A549 (cell line): Measurements from ENCODE around the gene FAM118A. TPM values are rescaled to one million over a fixed set of nuclear protein-coding genes. Genes with fewer than 3 reads are reported as not detected.
A peak's percentile ranks its signal among the peaks of the same experiment; 100 is the strongest.
"Not testable (repeated sequence)": the region's sequence is repeated elsewhere in the genome, so short reads cannot be mapped to it uniquely, and the experiment has no call there.

ENCODE experiments used
- ATAC-seq, 2 experiments: fragments of 200-7000 bp in 1 of 2; fragments of >200 bp in 1 of 2; cut with Nextera tagmentation in 1 of 2; cut with Tn5 transposase in 1 of 2; 3 replicates each; pipeline versions ENCODE4 v1.8.0 to v1.9.1; 2018 to 2020; ENCODE audit warnings: mild to moderate bottlenecking in 1 of 2, moderate library complexity in 1 of 2
- CTCF ChIA-PET: fragments of 300-600 bp; sonication (Branson Sonifier 250); formaldehyde crosslinking; extraction: SDS; loops from one replicate; lab custom pipeline; 2021; ENCODE audit warnings: antibody characterized with exemption, inconsistent platforms; lab: Yijun Ruan, JAX
- POLR2A ChIA-PET: fragments of 350-600 bp; formaldehyde crosslinking; extraction: SDS; loops from one replicate; lab custom pipeline; 2021; ENCODE audit warnings: antibody characterized with exemption, inconsistent platforms; lab: Yijun Ruan, JAX
- DNase-seq, 2 experiments: peaks; one replicate each; pipeline versions ENCODE4 v3.0.0 to v3.0.0-alpha.2; 2011 to 2016; ENCODE audit warnings: low read depth in 1 of 2, low spot score in 1 of 2
- FAIRE-seq: peaks from 2 replicates; lab custom pipeline; 2011; peaks lifted over from hg19 to GRCh38; lab: Jason Lieb, UNC
- H3K27ac ChIP-seq, 2 experiments: fragments of >200 bp; sonication (Bioruptor Twin); formaldehyde crosslinking; 3 replicates each; pipeline ENCODE4 v1.5.1; 2016 to 2017
- H3K4me1 ChIP-seq: fragments of >200 bp; sonication (Bioruptor Twin); formaldehyde crosslinking; 3 replicates; pipeline ENCODE4 v1.6.1; 2016
- H3K4me2 ChIP-seq: fragments of >200 bp; sonication (Bioruptor Twin); formaldehyde crosslinking; 3 replicates; pipeline ENCODE4 v1.6.1; 2016
- H3K4me3 ChIP-seq: fragments of >200 bp; sonication (Bioruptor Twin); formaldehyde crosslinking; 3 replicates; pipeline ENCODE4 v1.5.1; 2016
- H3K9me3 ChIP-seq: fragments of >200 bp; sonication (Bioruptor Twin); formaldehyde crosslinking; 3 replicates; pipeline ENCODE4 v1.6.1; 2016
- CEBPB ChIP-seq, 2 experiments: fragments of >200 bp in 1 of 2; sonication (Bioruptor Twin) in 1 of 2; formaldehyde crosslinking in 1 of 2; IDR thresholded peaks; 2 replicates each; pipeline ENCODE4 v1.6.1; 2012 to 2016
- CHD4 ChIP-seq: fragments of 200-600 bp; sonication (generic); IDR thresholded peaks from 2 replicates; pipeline ENCODE4 v1.6.1; 2016; ENCODE audit warnings: antibody characterized with exemption, mild to moderate bottlenecking, borderline replicate concordance
- EHF ChIP-seq: fragments of 250-450 bp; sonication (Bioruptor Pico); IDR thresholded peaks from 2 replicates; pipeline ENCODE4 v1.5.0; 2020; ENCODE audit warnings: mild to moderate bottlenecking
- ELK1 ChIP-seq: fragments of 150-350 bp; IDR thresholded peaks from 2 replicates; pipeline ENCODE4 v1.6.1; 2014; ENCODE audit warnings: low read depth, mild to moderate bottlenecking, low read length
- EP300 ChIP-seq, 2 experiments: fragments of >200 bp; sonication (Bioruptor Twin); formaldehyde crosslinking; IDR thresholded peaks; 2 replicates in 1 of 2; 3 replicates in 1 of 2; pipeline ENCODE4 v1.6.1; 2016 to 2017
- FOSB ChIP-seq: fragments of 250-450 bp; sonication (Bioruptor Pico); IDR thresholded peaks from 2 replicates; pipeline ENCODE4 v1.5.0; 2020; ENCODE audit warnings: mild to moderate bottlenecking, moderate library complexity
- GATA3 ChIP-seq: IDR thresholded peaks from 2 replicates; pipeline ENCODE4 v1.6.1; 2012; ENCODE audit warnings: borderline replicate concordance
- HEYL ChIP-seq: fragments of 250-450 bp; sonication (Bioruptor Pico); IDR thresholded peaks from 2 replicates; pipeline ENCODE4 v1.8.0; 2021; ENCODE audit warnings: mild to moderate bottlenecking, moderate library complexity
- HOXA7 ChIP-seq: fragments of 250-450 bp; sonication (Bioruptor Pico); IDR thresholded peaks from 2 replicates; pipeline ENCODE4 v1.5.0; 2020; ENCODE audit warnings: mild to moderate bottlenecking, moderate library complexity
- JUN ChIP-seq, 2 experiments: fragments of >200 bp; sonication (Bioruptor Twin); formaldehyde crosslinking; IDR thresholded peaks; 2 replicates in 1 of 2; 3 replicates in 1 of 2; pipeline ENCODE4 v1.6.1; 2016 to 2017
- JUNB ChIP-seq: fragments of >200 bp; sonication (Bioruptor Twin); formaldehyde crosslinking; IDR thresholded peaks from 2 replicates; pipeline ENCODE4 v1.6.1; 2016
- MAZ ChIP-seq: fragments of 150-350 bp; IDR thresholded peaks from 2 replicates; pipeline ENCODE4 v1.6.1; 2014; ENCODE audit warnings: antibody characterized with exemption, low read depth, low read length, borderline replicate concordance
- NFE2L2 ChIP-seq: fragments of 150-350 bp; conservative IDR thresholded peaks from 2 replicates; pipeline ENCODE4 v1.6.1; 2014; ENCODE audit warnings: low read length
- NPAS2 ChIP-seq: fragments of 250-450 bp; sonication (Bioruptor Pico); IDR thresholded peaks from 2 replicates; pipeline ENCODE4 v1.8.0; 2022; ENCODE audit warnings: mild to moderate bottlenecking, moderate library complexity, borderline replicate concordance
- NR3C1 ChIP-seq: fragments of >200 bp; sonication (Bioruptor Twin); formaldehyde crosslinking; IDR thresholded peaks from 3 replicates; pipeline ENCODE4 v1.6.1; 2017
- PHF8 ChIP-seq: fragments of 200-600 bp; sonication (generic); IDR thresholded peaks from 2 replicates; pipeline ENCODE4 v1.6.1; 2016; ENCODE audit warnings: low read depth, mild to moderate bottlenecking, antibody characterized with exemption, moderate library complexity, borderline replicate concordance
- RAD21 ChIP-seq, 2 experiments: fragments of >200 bp in 1 of 2; sonication (Bioruptor Twin) in 1 of 2; formaldehyde crosslinking in 1 of 2; IDR thresholded peaks in 1 of 2; conservative IDR thresholded peaks in 1 of 2; 2 replicates in 1 of 2; 3 replicates in 1 of 2; pipeline ENCODE4 v1.6.1; 2012 to 2018; ENCODE audit warnings: inconsistent platforms in 1 of 2
- REST ChIP-seq: fragments of 200-600 bp; sonication (generic); IDR thresholded peaks from 2 replicates; pipeline ENCODE4 v1.6.1; 2016; ENCODE audit warnings: antibody characterized with exemption, mild to moderate bottlenecking, moderate library complexity
- RFX5 ChIP-seq: fragments of 450-650 bp; IDR thresholded peaks from 2 replicates; pipeline ENCODE4 v1.7.1; 2014; ENCODE audit warnings: antibody characterized with exemption, mild to moderate bottlenecking, moderate library complexity
- RNF2 ChIP-seq: fragments of 200-600 bp; sonication (generic); IDR thresholded peaks from 2 replicates; pipeline ENCODE4 v1.6.1; 2016; ENCODE audit warnings: low read depth, mild to moderate bottlenecking, antibody characterized with exemption, moderate library complexity, borderline replicate concordance
- SMC3 ChIP-seq: fragments of >200 bp; sonication (Bioruptor Twin); formaldehyde crosslinking; IDR thresholded peaks from 3 replicates; pipeline ENCODE4 v1.6.1; 2018; ENCODE audit warnings: inconsistent platforms
- TFCP2L1 ChIP-seq: fragments of 250-450 bp; sonication (Bioruptor Pico); IDR thresholded peaks from 2 replicates; pipeline ENCODE4 v1.5.0; 2021; ENCODE audit warnings: mild to moderate bottlenecking
- WGBS: methylation state at CpG from one replicate; pipeline ENCODE4 v1.1.6; 2017; ENCODE audit errors: missing lambda C conversion rate; 5-methylcytosine and 5-hydroxymethylcytosine counted together
- polyA plus RNA-seq, 4 experiments: library from polyadenylated mRNA; depleted of rRNA in 3 of 4; stranded (reverse); fragments of >200 nt; fragmentation: RNase III in 1 of 4; extraction: RNeasy Plus Mini Kit Qiagen cat#74134 plus additional on column Dnase treatment in 1 of 4; gene quantifications; 2 replicates in 3 of 4; 3 replicates in 1 of 4; pipeline ENCODE4 v1.2.3, GENCODE V29; 2011 to 2017
- TF ChIP-seq, protein P1 (sequence below): fragments of 250-450 bp; sonication (Bioruptor Pico); IDR thresholded peaks from 2 replicates; pipeline ENCODE4 v1.5.0; 2021; ENCODE audit warnings: mild to moderate bottlenecking, moderate library complexity, borderline replicate concordance
- TF ChIP-seq, protein P2 (sequence below): fragments of >200 bp; sonication (Bioruptor Twin); formaldehyde crosslinking; IDR thresholded peaks from 3 replicates; pipeline ENCODE4 v1.6.1; 2016

The FAM118A gene
- polyA plus RNA-seq, 2 of the 4 experiments (the other 2 are of a cell fraction), result 16.8 to 18.1 TPM

- TF ChIP-seq EP300 (IDR thresholded peaks at IDR 0.05) (no peak), FOSB (no peak), REST (no peak), CHD4 (no peak), PHF8 (no peak), GATA3 (no peak)
- TF ChIP-seq, all 56 proteins: peak for 0
Observed at GRCh38 chr22:45323695-45324094, 14.0 kb downstream of the FAM118A start (continued).

GRCh38 chr22:45324311-45324711, 14.6 kb downstream of the FAM118A start:
- TF ChIP-seq TFCP2L1 (no peak), HEYL (no peak), SMC3 (no peak), RFX5 (no peak), HOXA7 (CRISPR knock-in tag) (no peak), RAD21 (conservative IDR thresholded peaks at IDR 0.05 in 1 of 2, IDR thresholded peaks at IDR 0.05 in 1 of 2) (no peak), EHF (CRISPR knock-in tag) (no peak), NR3C1 (no peak)
- TF ChIP-seq, protein P1, sequence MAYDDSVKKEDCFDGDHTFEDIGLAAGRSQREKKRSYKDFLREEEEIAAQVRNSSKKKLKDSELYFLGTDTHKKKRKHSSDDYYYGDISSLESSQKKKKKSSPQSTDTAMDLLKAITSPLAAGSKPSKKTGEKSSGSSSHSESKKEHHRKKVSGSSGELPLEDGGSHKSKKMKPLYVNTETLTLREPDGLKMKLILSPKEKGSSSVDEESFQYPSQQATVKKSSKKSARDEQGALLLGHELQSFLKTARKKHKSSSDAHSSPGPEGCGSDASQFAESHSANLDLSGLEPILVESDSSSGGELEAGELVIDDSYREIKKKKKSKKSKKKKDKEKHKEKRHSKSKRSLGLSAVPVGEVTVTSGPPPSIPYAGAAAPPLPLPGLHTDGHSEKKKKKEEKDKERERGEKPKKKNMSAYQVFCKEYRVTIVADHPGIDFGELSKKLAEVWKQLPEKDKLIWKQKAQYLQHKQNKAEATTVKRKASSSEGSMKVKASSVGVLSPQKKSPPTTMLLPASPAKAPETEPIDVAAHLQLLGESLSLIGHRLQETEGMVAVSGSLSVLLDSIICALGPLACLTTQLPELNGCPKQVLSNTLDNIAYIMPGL, result no peak
- DNase-seq (no peak), ATAC-seq (no peak), FAIRE-seq (no peak)
- H3K27ac ChIP-seq, result no peak overlapping the region
- no peak overlapping the region for H3K4me3 ChIP-seq
- H3K4me1 ChIP-seq, result no peaks in the 10 kb centered on the region
- H3K4me2 ChIP-seq, result no peak overlapping the region
- 90% methylated on average over 5 of the region's 12 CpGs for WGBS
- ChIA-PET CTCF (interaction anchor here (1.1 kb wide), 1 partner anchor 17 kb away, joined by 3 read pairs; no protein-coding TSS in a partner anchor), POLR2A (no interaction called here)
- H3K9me3 ChIP-seq, result no peaks in the 10 kb centered on the region

DNA sequence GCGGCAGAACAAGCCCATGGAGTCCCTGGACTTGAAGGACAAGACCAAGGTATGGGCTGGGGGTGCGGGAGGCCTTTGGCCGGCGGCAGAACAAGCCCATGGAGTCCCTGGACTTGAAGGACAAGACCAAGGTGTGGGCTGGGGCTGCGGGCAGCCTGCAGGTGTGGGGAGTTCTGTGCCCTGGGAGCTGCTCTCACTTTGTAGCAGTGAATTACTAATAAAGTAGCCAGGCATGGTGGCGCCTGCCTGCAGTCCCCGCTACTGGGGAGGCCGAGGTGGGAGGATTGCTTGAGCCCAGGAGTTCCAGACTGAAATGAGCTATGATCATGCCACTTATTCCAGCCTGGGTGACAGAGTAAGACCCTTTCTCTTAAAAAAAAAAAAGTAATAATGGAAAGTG, 18.5 kb downstream of the FAM118A start:
- WGBS, result 96% methylated on average over 5 of the region's 8 CpGs

GRCh38 chr22:45328822-45329529, 19.2 kb downstream of the FAM118A start:
- ATAC-seq, result no peak
- H3K9me3 ChIP-seq, result no peaks in the 10 kb centered on the region
- DNase-seq, result no peak
- H3K4me3 ChIP-seq, result no peak overlapping the region
- WGBS, result 81% methylated on average over 8 of the region's 8 CpGs
- no peak overlapping the region for H3K27ac ChIP-seq
- no peak overlapping the region for H3K4me2 ChIP-seq
- ChIA-PET POLR2A (no interaction called here), CTCF (no interaction called here)
- H3K4me1 ChIP-seq, result no peaks in the 10 kb centered on the region
- no peak for FAIRE-seq
- TF ChIP-seq PHF8 (no peak), EP300 (IDR thresholded peaks at IDR 0.05) (no peak), NPAS2 (CRISPR knock-in tag) (no peak), HOXA7 (CRISPR knock-in tag) (no peak), MAZ (no peak), HEYL (no peak), GATA3 (no peak), RNF2 (no peak), ELK1 (no peak), NFE2L2 (no peak), JUN (IDR thresholded peaks at IDR 0.05) (no peak), CEBPB (IDR thresholded peaks at IDR 0.05) (no peak), JUNB (no peak)
- TF ChIP-seq, protein P2, sequence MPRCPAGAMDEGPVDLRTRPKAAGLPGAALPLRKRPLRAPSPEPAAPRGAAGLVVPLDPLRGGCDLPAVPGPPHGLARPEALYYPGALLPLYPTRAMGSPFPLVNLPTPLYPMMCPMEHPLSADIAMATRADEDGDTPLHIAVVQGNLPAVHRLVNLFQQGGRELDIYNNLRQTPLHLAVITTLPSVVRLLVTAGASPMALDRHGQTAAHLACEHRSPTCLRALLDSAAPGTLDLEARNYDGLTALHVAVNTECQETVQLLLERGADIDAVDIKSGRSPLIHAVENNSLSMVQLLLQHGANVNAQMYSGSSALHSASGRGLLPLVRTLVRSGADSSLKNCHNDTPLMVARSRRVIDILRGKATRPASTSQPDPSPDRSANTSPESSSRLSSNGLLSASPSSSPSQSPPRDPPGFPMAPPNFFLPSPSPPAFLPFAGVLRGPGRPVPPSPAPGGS, result no peak

More for the DNA sequence above, 18.5 kb downstream of the FAM118A start:
- H3K4me1 ChIP-seq, H3K4me2 ChIP-seq, H3K9me3 ChIP-seq, H3K4me3 ChIP-seq, DNase-seq, POLR2A ChIA-PET, CTCF ChIA-PET, H3K27ac ChIP-seq: not testable (repeated sequence)
- ATAC-seq, result 0 out of 6 replicates have a peak, but pooled peaks of 1 of the 2 experiments have one; percentile 34
- FAIRE-seq, result peak; percentile 70
